SK-N-MC (cell line): ENCODE data around the gene ZNF518B.

Source experiments
- EZH2 ChIP-seq: fragments of 200-600 bp; sonication (generic); IDR thresholded peaks from one replicate; pipeline ENCODE4 v1.6.1; 2017; ENCODE audit warnings: antibody characterized with exemption
- POLR2AphosphoS5 ChIP-seq: IDR thresholded peaks from 2 replicates; pipeline ENCODE4 v1.6.1; 2012; ENCODE audit warnings: mild to moderate bottlenecking, low read depth, low read length, borderline replicate concordance

- TF ChIP-seq POLR2AphosphoS5, result no peak
- TF ChIP-seq EZH2, result no peak
Observed at GRCh38 chr4:10442976-10443375, 14.2 kb downstream of the ZNF518B start.
